Mesenchymal stem cell (in vitro differentiated cells and primary cell): Measurements from ENCODE around the gene IKZF3.

Source experiments
- DNase-seq: peaks from one replicate; pipeline ENCODE4 v3.0.0-alpha.2; 2013
- H2AFZ ChIP-seq: one replicate; pipeline ENCODE4 v1.6.1; 2013; ENCODE audit warnings: low read depth, mild to moderate bottlenecking, control low read depth, inconsistent platforms, low read length, moderate library complexity
- H2AK5ac ChIP-seq: 2 replicates; pipeline ENCODE4 v1.6.1; 2013; ENCODE audit warnings: low read length, moderate library complexity, mild to moderate bottlenecking, inconsistent platforms; ENCODE audit not compliant: severe bottlenecking
- H2BK120ac ChIP-seq: one replicate; pipeline ENCODE4 v1.6.1; 2013; ENCODE audit warnings: low read depth, mild to moderate bottlenecking, inconsistent platforms, low read length, moderate library complexity
- H2BK12ac ChIP-seq, 2 experiments: one replicate each; pipeline ENCODE4 v1.6.1; 2013; ENCODE audit warnings: inconsistent platforms in 2 of 2, low read length in 2 of 2, mild to moderate bottlenecking in 2 of 2, moderate library complexity in 2 of 2, control low read depth in 1 of 2
- H2BK15ac ChIP-seq: one replicate; pipeline ENCODE4 v1.6.1; 2013; ENCODE audit warnings: mild to moderate bottlenecking, low read depth, inconsistent platforms; ENCODE audit not compliant: poor library complexity, severe bottlenecking
- H2BK5ac ChIP-seq: 2 replicates; pipeline ENCODE4 v1.6.1; 2013; ENCODE audit warnings: low read depth, mild to moderate bottlenecking, low read length, control low read depth, inconsistent platforms; ENCODE audit not compliant: poor library complexity, severe bottlenecking
- H3K14ac ChIP-seq, 2 experiments: one replicate each; pipeline ENCODE4 v1.6.1; 2013; ENCODE audit warnings: inconsistent platforms in 2 of 2, low read length in 2 of 2, control low read depth in 1 of 2, mild to moderate bottlenecking in 1 of 2, moderate library complexity in 1 of 2
- H3K18ac ChIP-seq, 2 experiments: one replicate each; pipeline ENCODE4 v1.6.1; 2013; ENCODE audit warnings: inconsistent platforms in 2 of 2, low read length in 2 of 2, control low read depth in 1 of 2, low read depth in 1 of 2, mild to moderate bottlenecking in 1 of 2
- H3K23ac ChIP-seq, 2 experiments: one replicate each; pipeline ENCODE4 v1.6.1; 2013; ENCODE audit warnings: inconsistent platforms in 2 of 2, low read length in 2 of 2, mild to moderate bottlenecking in 2 of 2, moderate library complexity in 2 of 2, control low read depth in 1 of 2
- H3K27ac ChIP-seq: 2 replicates; pipeline ENCODE4 v1.5.1; 2013; ENCODE audit warnings: mild to moderate bottlenecking, moderate library complexity, low read length, control low read depth, inconsistent platforms; ENCODE audit not compliant: poor library complexity, severe bottlenecking
- H3K27me3 ChIP-seq, 2 experiments: 2 replicates each; pipeline versions ENCODE4 v1.6.1 to v1.7.0; 2013; ENCODE audit warnings: low read length in 2 of 2, mild to moderate bottlenecking in 2 of 2, moderate library complexity in 2 of 2, control low read depth in 1 of 2, inconsistent platforms in 1 of 2; ENCODE audit not compliant: control insufficient read depth in 1 of 2, insufficient read depth in 1 of 2
- H3K36me3 ChIP-seq, 2 experiments: 2 replicates each; pipeline versions ENCODE4 v1.6.1 to v1.7.0; 2013; ENCODE audit warnings: low read length in 2 of 2, control low read depth in 1 of 2, inconsistent platforms in 1 of 2, low read depth in 1 of 2, mild to moderate bottlenecking in 1 of 2; ENCODE audit not compliant: insufficient read depth in 2 of 2, control insufficient read depth in 1 of 2
- H3K4ac ChIP-seq, 2 experiments: one replicate each; pipeline ENCODE4 v1.6.1; 2013; ENCODE audit warnings: inconsistent platforms in 2 of 2, low read length in 2 of 2, mild to moderate bottlenecking in 2 of 2, moderate library complexity in 2 of 2, control low read depth in 1 of 2, low read depth in 1 of 2
- H3K4me1 ChIP-seq: 2 replicates; pipeline ENCODE4 v1.6.1; 2013; ENCODE audit warnings: low read depth, low read length, control low read depth; ENCODE audit not compliant: control insufficient read depth, insufficient read depth
- H3K4me2 ChIP-seq: 2 replicates; pipeline ENCODE4 v1.6.1; 2013; ENCODE audit warnings: low read length, mild to moderate bottlenecking, inconsistent platforms; ENCODE audit not compliant: poor library complexity, severe bottlenecking
- H3K4me3 ChIP-seq, 2 experiments: 2 replicates each; pipeline versions ENCODE4 v1.5.1 to v1.7.0; 2013; ENCODE audit warnings: low read length in 2 of 2, mild to moderate bottlenecking in 2 of 2, control low read depth in 1 of 2, low read depth in 1 of 2; ENCODE audit not compliant: insufficient read depth in 1 of 2
- H3K79me1 ChIP-seq: replicated peaks from 2 replicates; pipeline ENCODE4 v1.6.1; 2013; ENCODE audit warnings: mild to moderate bottlenecking, control low read depth, low read length, inconsistent platforms; ENCODE audit not compliant: poor library complexity, severe bottlenecking
- H3K9ac ChIP-seq: 2 replicates; pipeline ENCODE4 v1.7.0; 2013; ENCODE audit warnings: mild to moderate bottlenecking, low read length, moderate library complexity
- H3K9me3 ChIP-seq: 2 replicates; pipeline ENCODE4 v1.7.0; 2013; ENCODE audit warnings: mild to moderate bottlenecking, low read length; ENCODE audit not compliant: control insufficient read depth
- H4K8ac ChIP-seq: one replicate; pipeline ENCODE4 v1.6.1; 2013; ENCODE audit warnings: inconsistent platforms, mild to moderate bottlenecking, low read length, moderate library complexity
- H4K91ac ChIP-seq: one replicate; pipeline ENCODE4 v1.6.1; 2013; ENCODE audit warnings: mild to moderate bottlenecking, low read length, inconsistent platforms
- WGBS: methylation state at CpG from one replicate; pipeline ENCODE4 v1.1.7; 2013; ENCODE audit warnings: mixed read lengths; 5-methylcytosine and 5-hydroxymethylcytosine counted together

The IKZF3 gene

GRCh38 chr17:39867084-39867879 lies 3.2 kb upstream of the IKZF3 start:
- Histone ChIP-seq H4K8ac (no peak overlapping the region), H3K18ac (no peak overlapping the region), H2AK5ac (no peak overlapping the region), H3K4me2 (no peak overlapping the region), H3K9ac (no peak overlapping the region), H2AFZ (no peak overlapping the region), H2BK12ac (no peak overlapping the region), H2BK15ac (no peak overlapping the region), H3K14ac (no peak overlapping the region), H3K9me3 (peaks cover 6% of the 10 kb centered on the region), H3K4me3 (no peak overlapping the region), H4K91ac (no peak overlapping the region), H3K27ac (no peak overlapping the region), H3K23ac (no peak overlapping the region), H3K4me1 (peaks cover 4% of the 10 kb centered on the region), H3K27me3 (peaks cover 26 to 67% of the 10 kb centered on the region in 2 experiments), H3K36me3 (no peaks in the 10 kb centered on the region), H2BK5ac (no peak overlapping the region), H3K4ac (no peak overlapping the region), H3K79me1 (no peaks in the 10 kb centered on the region), H2BK120ac (no peak overlapping the region)
- no peak for DNase-seq
- 89% methylated on average over 21 of the region's 21 CpGs for WGBS

GRCh38 chr17:39866013-39866730 lies 2.1 kb upstream of the IKZF3 start:
- no peak overlapping the region for H3K4me2 ChIP-seq
- H3K79me1 ChIP-seq = no peaks in the 10 kb centered on the region
- H3K27ac ChIP-seq = no peak overlapping the region
- no peak overlapping the region for H3K4me3 ChIP-seq
- no peak overlapping the region for H4K91ac ChIP-seq
- H2AFZ ChIP-seq = no peak overlapping the region
- no peak overlapping the region for H2AK5ac ChIP-seq
- H2BK15ac ChIP-seq = no peak overlapping the region
- no peak overlapping the region for H3K4ac ChIP-seq
- DNase-seq = no peak
- H3K23ac ChIP-seq = no peak overlapping the region
- no peak overlapping the region for H2BK12ac ChIP-seq
- H3K27me3 ChIP-seq = peaks cover 30 to 78% of the 10 kb centered on the region in 2 experiments
- peaks cover 6% of the 10 kb centered on the region for H3K9me3 ChIP-seq
- whole genome bisulfite sequencing = 86% methylated on average over 7 of the region's 8 CpGs
- no peak overlapping the region for H4K8ac ChIP-seq
- H3K36me3 ChIP-seq = no peaks in the 10 kb centered on the region
- no peak overlapping the region for H2BK5ac ChIP-seq
- no peak overlapping the region for H3K9ac ChIP-seq
- H3K18ac ChIP-seq = no peak overlapping the region
- no peak overlapping the region for H3K14ac ChIP-seq
- peaks cover 4% of the 10 kb centered on the region for H3K4me1 ChIP-seq
- H2BK120ac ChIP-seq = no peak overlapping the region

- Histone ChIP-seq H3K4me1 (peaks cover 4% of the 10 kb centered on the region), H3K36me3 (no peaks in the 10 kb centered on the region), H4K8ac (no peak overlapping the region), H3K23ac (no peak overlapping the region), H3K4me2 (no peak overlapping the region), H4K91ac (no peak overlapping the region), H3K27me3 (peaks cover 32 to 80% of the 10 kb centered on the region in 2 experiments), H2BK120ac (no peak overlapping the region), H2AFZ (no peak overlapping the region), H3K18ac (no peak overlapping the region), H3K4ac (no peak overlapping the region), H3K9ac (no peak overlapping the region), H3K14ac (no peak overlapping the region), H3K9me3 (peaks cover 6% of the 10 kb centered on the region), H2AK5ac (no peak overlapping the region), H3K4me3 (peak overlapping the region in 1 of 2 experiments; percentile 45), H3K79me1 (no peaks in the 10 kb centered on the region), H2BK12ac (no peak overlapping the region), H3K27ac (no peak overlapping the region), H2BK5ac (no peak overlapping the region), H2BK15ac (no peak overlapping the region)
- 78% methylated on average over 5 of the region's 7 CpGs for WGBS
- DNase-seq = no peak
These were observed 731 bp downstream of the IKZF3 start for GRCh38 chr17:39863244-39863917.

GRCh38 chr17:39861235-39861634 lies 2.9 kb downstream of the IKZF3 start:
- H2AK5ac ChIP-seq = no peak overlapping the region
- no peak overlapping the region for H2BK120ac ChIP-seq
- 93% methylated on average over 5 of the region's 5 CpGs for WGBS
- H3K4me1 ChIP-seq = peaks cover 4% of the 10 kb centered on the region
- H3K36me3 ChIP-seq = no peaks in the 10 kb centered on the region
- H3K23ac ChIP-seq = no peak overlapping the region
- H3K27ac ChIP-seq = no peak overlapping the region
- H3K4me3 ChIP-seq = no peak overlapping the region
- no peak overlapping the region for H3K4me2 ChIP-seq
- H3K79me1 ChIP-seq = no peaks in the 10 kb centered on the region
- H2BK5ac ChIP-seq = no peak overlapping the region
- H3K9ac ChIP-seq = no peak overlapping the region
- H2AFZ ChIP-seq = no peak overlapping the region
- DNase-seq = no peak
- no peak overlapping the region for H4K8ac ChIP-seq
- peaks cover 29 to 62% of the 10 kb centered on the region in 2 experiments for H3K27me3 ChIP-seq
- no peak overlapping the region for H3K4ac ChIP-seq
- H2BK15ac ChIP-seq = no peak overlapping the region
- H3K9me3 ChIP-seq = no peaks in the 10 kb centered on the region
- H4K91ac ChIP-seq = no peak overlapping the region
- H2BK12ac ChIP-seq = no peak overlapping the region
- H3K18ac ChIP-seq = no peak overlapping the region
- H3K14ac ChIP-seq = no peak overlapping the region
